GM18507 (cell line): Measurements from ENCODE around the gene COL9A3.

Source experiments
- DNase-seq: peaks from one replicate; pipeline ENCODE4 v3.0.0; 2011; ENCODE audit warnings: low read depth; ENCODE audit not compliant: insufficient read length; ENCODE audit errors: extremely low spot score
- FAIRE-seq: peaks from 2 replicates; lab custom pipeline; 2011; peaks lifted over from hg19 to GRCh38; lab: Jason Lieb, UNC

COL9A3 gene

DNA sequence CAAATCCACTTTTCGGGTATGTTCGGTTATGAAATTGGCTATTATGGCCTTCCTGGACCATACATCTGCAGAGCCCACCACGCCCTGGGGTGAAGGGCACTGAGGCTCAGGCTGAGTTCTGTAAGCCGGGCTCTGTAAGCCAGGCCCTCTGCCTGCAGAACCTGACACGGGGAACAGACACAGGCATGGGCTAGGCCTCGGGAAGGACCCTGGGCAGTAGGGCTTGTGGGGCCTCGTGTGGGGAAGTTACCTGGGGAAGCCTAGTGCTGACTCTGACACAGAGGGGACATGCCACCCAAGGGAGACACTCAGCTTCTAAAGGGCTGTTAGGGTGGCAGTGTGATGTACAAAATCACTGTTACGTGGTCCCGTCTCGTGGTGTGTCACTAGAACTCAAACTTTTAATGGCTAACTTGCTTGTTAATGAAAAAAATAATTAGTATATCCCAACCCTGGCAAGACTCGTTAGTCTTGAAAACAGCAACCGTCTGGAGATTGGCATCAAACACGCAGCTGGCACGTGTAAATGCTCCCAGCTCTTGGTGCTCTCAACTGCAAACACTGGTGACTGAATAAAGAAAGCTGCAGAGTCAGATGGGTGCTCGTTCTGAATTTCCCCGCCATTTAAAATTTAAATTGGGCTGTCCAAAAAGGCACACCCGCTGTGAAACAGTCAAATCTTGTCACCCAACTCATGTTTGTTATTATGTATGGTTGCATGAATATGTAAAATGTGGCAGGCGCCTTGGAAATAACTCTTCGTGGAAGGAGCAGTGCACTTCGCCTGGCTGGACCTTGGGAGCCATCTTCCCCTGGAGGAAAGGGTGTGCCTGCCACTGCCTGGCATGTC is 68.4 kb downstream of the COL9A3 start:
- no peak for DNase-seq
- FAIRE-seq = no peak

DNA sequence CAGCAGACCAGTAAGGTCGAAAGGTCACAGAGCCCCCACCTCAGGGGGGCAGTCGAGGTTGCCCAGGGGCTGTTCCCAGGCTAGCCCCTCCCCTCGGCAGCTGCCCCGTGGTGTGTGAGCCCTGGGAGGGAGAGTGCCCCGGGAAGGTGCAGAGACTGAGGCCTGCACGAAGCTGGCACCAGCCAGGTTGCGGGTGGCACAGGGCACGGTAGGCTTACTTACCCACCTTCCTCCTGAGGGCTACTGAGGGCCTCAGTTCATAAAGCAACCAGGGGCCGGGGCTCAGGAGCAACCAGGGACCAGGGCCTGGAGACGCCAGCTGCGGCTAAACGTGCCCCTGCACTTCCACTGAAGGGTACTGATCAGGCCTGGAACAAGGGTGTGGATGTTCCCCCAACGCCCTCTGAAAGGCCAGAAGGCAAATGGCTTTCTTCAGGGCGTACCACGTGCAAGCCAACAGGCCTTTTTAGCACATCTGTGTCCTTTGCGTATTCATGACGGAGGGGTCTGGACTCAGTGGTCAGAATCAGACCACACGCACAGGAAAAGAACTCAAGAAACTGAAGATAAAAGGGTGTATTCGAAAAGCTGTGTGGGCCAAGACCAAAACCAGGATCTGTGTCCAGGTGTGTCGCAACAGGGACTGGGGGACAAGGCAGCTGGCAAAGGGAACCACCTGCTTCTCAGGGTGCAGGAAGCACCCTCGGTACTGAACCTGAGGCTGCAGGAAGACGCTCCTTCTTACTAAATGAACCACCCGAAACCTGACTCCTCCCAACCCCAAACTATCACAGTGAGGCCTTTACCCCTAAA is 69.3 kb downstream of the COL9A3 start:
- FAIRE-seq (no peak), DNase-seq (no peak)

DNA sequence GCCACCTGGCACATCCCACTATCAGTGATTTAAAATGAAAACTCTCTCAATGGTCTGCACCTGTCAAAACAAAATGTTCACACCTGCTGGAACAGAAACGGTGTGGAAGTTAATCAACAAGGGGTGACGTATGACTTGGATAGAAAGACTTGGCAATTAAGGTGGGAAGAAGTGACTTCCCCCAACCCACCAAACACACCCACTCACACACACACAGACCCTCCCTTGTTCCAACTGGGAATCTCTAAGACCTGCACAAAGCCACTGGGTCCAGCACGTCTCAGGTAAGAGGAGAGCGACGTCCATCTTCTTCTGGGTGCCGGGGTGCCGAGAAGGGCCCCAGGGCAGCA is 69.8 kb downstream of the COL9A3 start:
- DNase-seq (no peak), FAIRE-seq (no peak)

DNA sequence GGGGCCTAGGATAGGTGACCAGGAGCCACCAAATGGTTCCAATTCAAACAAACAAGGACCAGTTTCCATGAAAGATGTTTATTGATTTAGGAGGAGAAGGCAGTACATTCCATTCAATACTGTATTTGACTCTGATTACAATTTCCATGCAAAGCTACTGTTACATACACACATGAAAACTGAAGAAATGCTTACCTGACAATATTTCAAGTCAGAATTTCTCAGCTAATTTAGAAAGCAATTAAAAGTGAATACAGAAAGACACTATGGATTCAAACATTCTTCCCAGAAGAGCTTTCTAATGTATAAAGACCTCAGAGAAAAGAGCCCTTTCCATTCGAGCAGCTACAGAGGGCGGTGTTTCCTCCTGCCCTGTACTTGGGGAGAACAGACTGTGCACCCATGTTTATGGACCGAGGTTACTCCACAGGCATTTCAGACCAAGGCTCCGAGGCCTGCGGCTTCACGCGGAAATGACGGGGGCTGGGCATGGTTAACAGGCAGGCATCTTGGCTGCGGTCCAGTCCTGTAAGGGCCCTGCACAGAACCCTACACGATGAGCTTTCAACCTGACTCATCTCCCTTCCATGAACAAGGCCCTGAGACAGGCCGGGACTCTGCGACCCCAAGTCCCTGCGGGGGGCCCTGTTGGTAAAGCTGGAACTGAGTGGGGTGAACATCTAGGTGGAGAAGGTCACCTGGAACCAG is 70.5 kb downstream of the COL9A3 start:
- no peak for DNase-seq
- FAIRE-seq = no peak

DNA sequence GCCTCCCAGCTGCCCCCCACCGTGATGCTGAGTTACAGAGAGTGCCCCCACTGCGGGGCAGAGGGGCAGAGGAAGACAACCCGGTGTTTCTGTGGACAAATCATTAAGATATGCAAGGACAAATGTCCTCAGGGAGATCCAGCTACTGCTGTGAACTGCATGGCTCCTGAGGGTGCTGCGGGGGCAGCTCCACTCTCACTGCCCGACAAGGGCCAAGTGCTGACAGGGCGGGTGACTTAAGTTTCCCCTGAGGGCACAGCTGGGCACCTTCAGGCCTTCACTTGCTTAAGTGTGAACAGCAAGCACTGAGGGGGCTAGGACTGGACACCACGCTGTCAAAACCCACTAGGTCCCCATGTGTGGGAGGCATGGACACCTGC is 71.0 kb downstream of the COL9A3 start:
- FAIRE-seq = no peak

DNA sequence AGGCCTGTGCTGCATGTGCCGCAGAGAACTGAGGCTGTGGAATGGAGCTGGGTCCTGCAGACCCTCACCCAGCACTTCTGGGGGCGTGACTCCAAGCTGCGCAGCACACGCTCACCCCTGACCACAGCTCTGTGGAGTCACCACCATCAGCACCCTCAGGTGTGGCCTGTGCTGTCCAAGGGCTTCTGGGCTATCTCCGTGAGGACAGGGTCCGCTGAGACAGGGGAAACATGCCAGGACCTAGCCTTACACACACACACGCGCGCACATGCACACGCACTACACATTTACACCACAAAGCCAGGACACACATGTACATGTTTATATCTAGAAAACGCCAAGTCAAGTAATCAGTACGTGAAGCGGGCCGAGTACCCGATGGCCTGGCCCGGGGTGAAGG is 71.6 kb downstream of the COL9A3 start:
- DNase-seq = no peak
- FAIRE-seq = no peak

More for the DNA sequence above, 71.0 kb downstream of the COL9A3 start:
- DNase-seq = no peak

DNA sequence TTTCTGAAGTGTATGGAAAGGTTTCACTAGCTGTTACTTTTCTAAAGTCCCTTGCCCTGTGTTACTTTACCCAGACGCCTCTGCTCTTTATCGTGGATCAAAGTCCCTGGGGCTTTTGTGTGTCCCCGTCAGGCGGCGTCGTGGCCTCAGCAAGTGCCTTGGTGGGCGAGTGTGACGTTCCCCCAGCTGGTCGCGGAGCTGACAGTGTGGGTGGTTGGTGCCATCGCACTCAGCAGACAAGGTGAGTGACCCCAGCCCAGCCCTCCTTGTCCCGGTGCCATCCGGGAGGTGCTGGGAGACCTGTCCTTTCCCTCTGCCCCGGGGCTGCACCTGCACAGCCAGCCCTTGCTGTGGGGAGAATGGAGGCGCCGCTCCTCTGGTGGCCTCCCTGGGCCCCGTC is 72.1 kb downstream of the COL9A3 start:
- no peak for FAIRE-seq
- no peak for DNase-seq

DNA sequence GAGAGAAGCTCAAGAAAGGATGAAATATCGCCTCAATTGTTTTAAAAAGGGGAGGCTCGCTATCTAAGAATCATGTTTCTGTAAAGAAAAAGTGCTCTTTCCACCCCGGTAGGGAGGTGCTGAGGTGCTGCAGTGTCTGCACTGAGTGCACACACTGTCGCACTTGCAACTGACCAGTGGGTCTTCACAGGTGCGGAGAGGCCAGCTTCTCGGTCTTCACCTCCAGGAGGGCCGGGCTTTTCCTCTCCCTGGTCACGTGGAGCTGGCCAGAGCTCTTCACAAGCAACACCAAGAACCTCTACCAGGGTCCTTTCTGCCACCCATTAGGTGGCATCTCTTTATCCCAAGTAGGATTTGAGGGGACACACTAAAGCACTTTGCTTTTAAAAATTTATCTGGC is 72.6 kb downstream of the COL9A3 start:
- FAIRE-seq (no peak), DNase-seq (no peak)

DNA sequence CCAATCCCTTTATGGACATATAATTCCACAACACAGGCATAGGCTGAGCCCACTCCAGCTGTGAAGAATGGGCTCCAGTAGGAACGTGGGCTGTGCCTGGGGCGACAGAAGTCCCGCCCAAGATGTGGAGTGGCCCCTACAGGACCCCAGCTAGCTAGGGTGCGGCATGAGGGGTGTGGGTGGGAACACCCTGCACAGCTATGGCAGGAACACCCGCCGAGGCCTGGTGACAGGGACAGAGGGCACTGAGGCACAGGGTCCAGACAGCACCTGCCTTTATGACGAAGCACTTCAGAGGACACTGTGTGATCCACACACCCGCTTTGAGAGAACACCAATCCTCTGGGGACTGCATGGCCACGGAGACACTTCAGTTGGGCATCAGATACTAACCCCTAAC is 73.0 kb downstream of the COL9A3 start:
- FAIRE-seq = no peak
- DNase-seq = no peak

DNA sequence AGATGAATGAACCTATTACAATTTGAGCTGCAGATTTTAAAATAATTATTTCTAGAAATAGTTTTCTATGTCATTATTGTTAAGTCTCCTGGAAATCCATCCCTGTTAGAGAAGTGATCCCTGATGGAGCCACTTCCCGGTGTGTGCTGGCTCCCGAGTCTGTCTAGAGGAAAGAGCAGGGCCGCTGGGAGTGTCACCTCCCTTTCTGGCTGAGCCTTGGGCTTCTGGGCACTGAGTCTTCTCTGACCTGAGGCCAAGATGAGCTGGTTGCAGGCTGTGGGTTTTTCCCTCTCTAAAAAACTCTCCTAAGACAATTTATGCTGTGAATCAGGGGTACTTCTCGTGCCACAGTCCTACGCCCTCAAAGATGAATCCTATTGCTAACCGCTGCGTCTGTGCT is 73.6 kb downstream of the COL9A3 start:
- DNase-seq (no peak), FAIRE-seq (no peak)
